HEK293 (cell line): ENCODE measurements around the gene HIVEP2.

Experiments used
- CTCF ChIA-PET: fragments of 350-600 bp; formaldehyde crosslinking; extraction: SDS; loops from one replicate; lab custom pipeline; 2021; ENCODE audit warnings: antibody characterized with exemption; lab: Yijun Ruan, JAX
- POLR2A ChIA-PET: fragments of 300-600 bp; formaldehyde crosslinking; extraction: SDS; loops from one replicate; lab custom pipeline; 2020; ENCODE audit warnings: antibody characterized with exemption, inconsistent platforms; lab: Yijun Ruan, JAX
- H3K27ac ChIP-seq: fragments of 200-500 bp; sonication (Bioruptor generic); 2 replicates; pipeline ENCODE4 v1.5.1; 2014; ENCODE audit warnings: low read depth, low read length, control low read depth, inconsistent platforms; ENCODE audit errors: extremely low read depth
- H3K36me3 ChIP-seq, 2 experiments: fragments of 200-500 bp in 1 of 2; sonication (Bioruptor generic) in 1 of 2; 1 replicate in 1 of 2; 2 replicates in 1 of 2; pipeline ENCODE4 v1.5.1; 2014 to 2017; ENCODE audit warnings: inconsistent platforms in 2 of 2, low read length in 2 of 2; ENCODE audit not compliant: control insufficient read depth in 2 of 2, insufficient read depth in 1 of 2
- H3K4me1 ChIP-seq: fragments of 200-500 bp; sonication (Bioruptor generic); 2 replicates; pipeline ENCODE4 v1.5.1; 2014; ENCODE audit warnings: mild to moderate bottlenecking, low read length, inconsistent platforms; ENCODE audit not compliant: control insufficient read depth, insufficient read depth
- H3K4me3 ChIP-seq: 2 replicates; pipeline ENCODE4 v1.5.1; 2011; ENCODE audit warnings: low read depth, mild to moderate bottlenecking, control low read depth, low read length, moderate library complexity
- H3K9me3 ChIP-seq: fragments of 200-500 bp; sonication (Bioruptor generic); 2 replicates; pipeline ENCODE4 v1.5.1; 2014; ENCODE audit warnings: low read depth, low read length, inconsistent platforms; ENCODE audit not compliant: control insufficient read depth, insufficient read depth
- AEBP2 ChIP-seq: fragments of 450-650 bp; formaldehyde crosslinking; IDR thresholded peaks from 2 replicates; pipeline ENCODE4 v1.5.1; 2016; ENCODE audit warnings: missing biosample characterization, missing genetic modification characterization, borderline replicate concordance
- OVOL3 ChIP-seq: fragments of 450-650 bp; formaldehyde crosslinking; IDR thresholded peaks from 2 replicates; pipeline ENCODE4 v1.5.1; 2016; ENCODE audit warnings: missing biosample characterization, missing genetic modification characterization
- ZBTB1 ChIP-seq: fragments of 450-650 bp; formaldehyde crosslinking; IDR thresholded peaks from 2 replicates; pipeline ENCODE4 v1.5.1; 2016; ENCODE audit warnings: missing biosample characterization, missing genetic modification characterization
- ZBTB20 ChIP-seq: fragments of 450-650 bp; formaldehyde crosslinking; IDR thresholded peaks from 2 replicates; pipeline ENCODE4 v1.5.1; 2016; ENCODE audit warnings: missing biosample characterization, missing genetic modification characterization
- ZBTB21 ChIP-seq: fragments of 450-650 bp; formaldehyde crosslinking; IDR thresholded peaks from 2 replicates; pipeline ENCODE4 v1.5.1; 2017; ENCODE audit warnings: missing biosample characterization, missing genetic modification characterization
- ZBTB6 ChIP-seq: fragments of 450-650 bp; formaldehyde crosslinking; IDR thresholded peaks from 2 replicates; pipeline ENCODE4 v1.5.1; 2017; ENCODE audit warnings: missing biosample characterization, missing genetic modification characterization
- ZNF112 ChIP-seq: fragments of 450-650 bp; formaldehyde crosslinking; IDR thresholded peaks from 2 replicates; pipeline ENCODE4 v1.5.0; 2017; ENCODE audit warnings: missing biosample characterization, missing genetic modification characterization
- ZNF221 ChIP-seq: fragments of 450-650 bp; formaldehyde crosslinking; IDR thresholded peaks from 2 replicates; pipeline ENCODE4 v1.5.1; 2017; ENCODE audit warnings: missing biosample characterization, missing genetic modification characterization, borderline replicate concordance
- ZNF311 ChIP-seq: fragments of 450-650 bp; formaldehyde crosslinking; IDR thresholded peaks from 2 replicates; pipeline ENCODE4 v1.5.1; 2017; ENCODE audit warnings: missing biosample characterization, missing genetic modification characterization, borderline replicate concordance
- ZNF324 ChIP-seq: fragments of 450-650 bp; formaldehyde crosslinking; IDR thresholded peaks from 2 replicates; pipeline ENCODE4 v1.5.1; 2016; ENCODE audit warnings: missing biosample characterization, missing genetic modification characterization
- ZNF341 ChIP-seq: fragments of 450-650 bp; formaldehyde crosslinking; IDR thresholded peaks from 2 replicates; pipeline ENCODE4; 2016; ENCODE audit warnings: low read depth, missing biosample characterization, missing genetic modification characterization
- ZNF404 ChIP-seq: fragments of 450-650 bp; formaldehyde crosslinking; IDR thresholded peaks from 2 replicates; pipeline ENCODE4 v1.5.1; 2017; ENCODE audit warnings: missing biosample characterization, missing genetic modification characterization
- ZNF426 ChIP-seq: fragments of 450-650 bp; formaldehyde crosslinking; IDR thresholded peaks from 2 replicates; pipeline ENCODE4 v1.5.1; 2017; ENCODE audit warnings: missing biosample characterization, missing genetic modification characterization, mild to moderate bottlenecking, inconsistent platforms, moderate library complexity
- ZNF433 ChIP-seq: fragments of 450-650 bp; formaldehyde crosslinking; IDR thresholded peaks from 2 replicates; pipeline ENCODE4 v1.5.1; 2016; ENCODE audit warnings: missing biosample characterization, missing genetic modification characterization, low read depth
- ZNF560 ChIP-seq: fragments of 450-650 bp; formaldehyde crosslinking; IDR thresholded peaks from 2 replicates; pipeline ENCODE4 v1.5.1; 2017; ENCODE audit warnings: missing biosample characterization, missing genetic modification characterization, borderline replicate concordance
- ZNF580 ChIP-seq: fragments of 450-650 bp; formaldehyde crosslinking; IDR thresholded peaks from 2 replicates; pipeline ENCODE4 v1.5.1; 2016; ENCODE audit warnings: missing biosample characterization, missing genetic modification characterization
- ZNF610 ChIP-seq: fragments of 450-650 bp; formaldehyde crosslinking; IDR thresholded peaks from 2 replicates; pipeline ENCODE4 v1.5.1; 2016; ENCODE audit warnings: missing biosample characterization, missing genetic modification characterization, borderline replicate concordance
- ZSCAN16 ChIP-seq: fragments of 450-650 bp; formaldehyde crosslinking; IDR thresholded peaks from 2 replicates; pipeline ENCODE4 v1.5.1; 2016; ENCODE audit warnings: missing biosample characterization, missing genetic modification characterization
- TF ChIP-seq, protein P1 (sequence below): fragments of 450-650 bp; IDR thresholded peaks from 2 replicates; pipeline ENCODE4 v1.5.1; 2018; ENCODE audit warnings: missing biosample characterization, missing genetic modification characterization
- TF ChIP-seq, protein P2 (sequence below): fragments of 450-650 bp; formaldehyde crosslinking; optimal IDR thresholded peaks from 2 replicates; pipeline ENCODE3; 2016; ENCODE audit warnings: missing biosample characterization, mild to moderate bottlenecking, missing genetic modification characterization
- TF ChIP-seq, protein P3 (sequence below): fragments of 450-650 bp; IDR thresholded peaks from 2 replicates; pipeline ENCODE4 v1.5.1; 2018; ENCODE audit warnings: missing biosample characterization, mild to moderate bottlenecking, missing genetic modification characterization

HIVEP2 gene

DNA sequence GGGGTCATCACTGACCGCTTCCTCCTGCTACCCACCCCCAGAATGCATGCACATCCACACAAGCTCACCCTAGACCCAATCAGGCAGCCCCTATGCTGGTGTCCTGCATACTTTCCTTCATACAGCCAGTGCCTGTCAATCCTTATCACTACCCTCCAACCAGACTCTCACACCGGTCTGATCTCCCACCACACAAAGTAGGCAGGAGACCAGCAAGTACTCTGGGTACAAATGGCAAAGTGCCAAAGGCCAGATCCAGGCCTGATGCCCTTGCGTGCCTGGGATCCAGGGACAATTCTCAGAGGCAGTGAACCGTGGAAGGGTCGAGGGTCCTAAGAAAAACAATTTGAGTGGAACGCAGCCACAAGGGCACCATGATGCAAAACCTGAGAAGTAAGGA is 114.2 kb downstream of the HIVEP2 start:
- Histone ChIP-seq H3K4me1 (no peaks in the 10 kb centered on the region), H3K27ac (no peak overlapping the region), H3K36me3 (no peaks in the 10 kb centered on the region), H3K9me3 (no peaks in the 10 kb centered on the region)
- ChIA-PET POLR2A (no interaction called here), CTCF (interaction anchor here (0.7 to 1.1 kb wide), 2 partner anchors 105 to 139 kb away, joined by 3 to 4 read pairs; no protein-coding TSS in a partner anchor)
- TF ChIP-seq ZSCAN16 (tag by site-specific recombination): no peak
- no peak for TF ChIP-seq ZBTB20 (tag by site-specific recombination)
- no peak for TF ChIP-seq ZNF404 (tag by site-specific recombination)
- TF ChIP-seq ZNF426 (tag by site-specific recombination): no peak
- TF ChIP-seq ZNF560 (tag by site-specific recombination): no peak
- no peak for TF ChIP-seq ZNF610
- TF ChIP-seq ZNF433 (tag by site-specific recombination): no peak
- TF ChIP-seq OVOL3 (tag by site-specific recombination): no peak
- no peak for TF ChIP-seq ZNF311 (tag by site-specific recombination)
- TF ChIP-seq ZBTB6 (tag by site-specific recombination): no peak
- TF ChIP-seq, protein P1, sequence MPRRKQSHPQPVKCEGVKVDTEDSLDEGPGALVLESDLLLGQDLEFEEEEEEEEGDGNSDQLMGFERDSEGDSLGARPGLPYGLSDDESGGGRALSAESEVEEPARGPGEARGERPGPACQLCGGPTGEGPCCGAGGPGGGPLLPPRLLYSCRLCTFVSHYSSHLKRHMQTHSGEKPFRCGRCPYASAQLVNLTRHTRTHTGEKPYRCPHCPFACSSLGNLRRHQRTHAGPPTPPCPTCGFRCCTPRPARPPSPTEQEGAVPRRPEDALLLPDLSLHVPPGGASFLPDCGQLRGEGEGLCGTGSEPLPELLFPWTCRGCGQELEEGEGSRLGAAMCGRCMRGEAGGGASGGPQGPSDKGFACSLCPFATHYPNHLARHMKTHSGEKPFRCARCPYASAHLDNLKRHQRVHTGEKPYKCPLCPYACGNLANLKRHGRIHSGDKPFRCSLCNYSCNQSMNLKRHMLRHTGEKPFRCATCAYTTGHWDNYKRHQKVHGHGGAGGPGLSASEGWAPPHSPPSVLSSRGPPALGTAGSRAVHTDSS (tag by site-specific recombination): no peak
- TF ChIP-seq ZNF580: no peak
- TF ChIP-seq ZNF324: no peak
- TF ChIP-seq, all 188 proteins: peak for 0
- no peak overlapping the region for H3K4me3 ChIP-seq

DNA sequence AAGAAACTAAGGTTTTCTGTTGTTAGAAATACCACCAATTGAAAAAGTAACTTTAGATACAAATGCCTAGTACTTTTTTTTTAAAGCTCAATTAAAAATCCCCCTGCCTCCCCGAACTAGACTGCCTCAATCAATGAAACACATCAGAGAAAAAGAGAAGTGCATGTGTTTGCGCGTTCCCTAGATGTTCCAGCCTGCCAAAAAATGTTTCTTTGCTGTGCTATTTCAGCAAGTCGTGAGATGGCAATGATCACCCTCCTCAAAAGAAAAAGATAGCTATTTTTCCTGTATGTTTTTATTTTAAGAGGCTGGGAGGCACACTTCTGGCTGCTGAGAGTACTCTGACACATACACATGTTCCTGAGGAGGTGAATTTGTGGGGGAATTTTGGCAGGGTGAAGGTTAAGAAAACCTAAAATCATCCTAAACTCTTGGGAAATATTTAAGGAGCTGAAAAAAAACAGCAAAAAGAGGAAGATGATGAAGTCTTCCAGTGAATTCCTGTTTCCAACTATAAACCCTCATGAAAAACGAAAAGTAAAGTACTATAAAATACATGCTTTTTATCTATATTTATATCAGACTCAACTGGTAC is 114.8 kb downstream of the HIVEP2 start:
- ChIA-PET CTCF (interaction anchor here (0.7 to 1.1 kb wide), 5 partner anchors 12 to 138 kb away, joined by 3 to 4 read pairs (median 3); no protein-coding TSS in a partner anchor), POLR2A (interaction anchor here (0.9 kb wide), 1 partner anchor 15 kb away, joined by 3 read pairs; no protein-coding TSS in a partner anchor)
- Histone ChIP-seq H3K9me3 (no peaks in the 10 kb centered on the region), H3K36me3 (no peaks in the 10 kb centered on the region), H3K27ac (no peak overlapping the region), H3K4me3 (no peak overlapping the region), H3K4me1 (no peaks in the 10 kb centered on the region)
- no peak for TF ChIP-seq ZBTB21 (tag by site-specific recombination)
- no peak for TF ChIP-seq ZNF610
- no peak for TF ChIP-seq ZNF112 (tag by site-specific recombination)
- TF ChIP-seq ZNF221 (tag by site-specific recombination): no peak
- no peak for TF ChIP-seq ZNF341 (tag by site-specific recombination)
- no peak for TF ChIP-seq ZBTB1 (tag by site-specific recombination)
- TF ChIP-seq, protein P2, sequence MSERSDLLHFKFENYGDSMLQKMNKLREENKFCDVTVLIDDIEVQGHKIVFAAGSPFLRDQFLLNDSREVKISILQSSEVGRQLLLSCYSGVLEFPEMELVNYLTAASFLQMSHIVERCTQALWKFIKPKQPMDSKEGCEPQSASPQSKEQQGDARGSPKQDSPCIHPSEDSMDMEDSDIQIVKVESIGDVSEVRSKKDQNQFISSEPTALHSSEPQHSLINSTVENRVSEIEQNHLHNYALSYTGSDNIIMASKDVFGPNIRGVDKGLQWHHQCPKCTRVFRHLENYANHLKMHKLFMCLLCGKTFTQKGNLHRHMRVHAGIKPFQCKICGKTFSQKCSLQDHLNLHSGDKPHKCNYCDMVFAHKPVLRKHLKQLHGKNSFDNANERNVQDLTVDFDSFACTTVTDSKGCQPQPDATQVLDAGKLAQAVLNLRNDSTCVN (tag by site-specific recombination): no peak
- TF ChIP-seq, protein P3, sequence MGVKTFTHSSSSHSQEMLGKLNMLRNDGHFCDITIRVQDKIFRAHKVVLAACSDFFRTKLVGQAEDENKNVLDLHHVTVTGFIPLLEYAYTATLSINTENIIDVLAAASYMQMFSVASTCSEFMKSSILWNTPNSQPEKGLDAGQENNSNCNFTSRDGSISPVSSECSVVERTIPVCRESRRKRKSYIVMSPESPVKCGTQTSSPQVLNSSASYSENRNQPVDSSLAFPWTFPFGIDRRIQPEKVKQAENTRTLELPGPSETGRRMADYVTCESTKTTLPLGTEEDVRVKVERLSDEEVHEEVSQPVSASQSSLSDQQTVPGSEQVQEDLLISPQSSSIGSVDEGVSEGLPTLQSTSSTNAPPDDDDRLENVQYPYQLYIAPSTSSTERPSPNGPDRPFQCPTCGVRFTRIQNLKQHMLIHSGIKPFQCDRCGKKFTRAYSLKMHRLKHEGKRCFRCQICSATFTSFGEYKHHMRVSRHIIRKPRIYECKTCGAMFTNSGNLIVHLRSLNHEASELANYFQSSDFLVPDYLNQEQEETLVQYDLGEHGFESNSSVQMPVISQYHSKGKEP (tag by site-specific recombination): no peak
- no peak for TF ChIP-seq AEBP2 (tag by site-specific recombination)
